Breast epithelium (tissue), 3 donors: ENCODE measurements around the gene PFKL.

ENCODE experiments used
- POLR2AphosphoS5 ChIP-seq, 3 donors: sonication (generic); formaldehyde crosslinking; IDR thresholded peaks; one replicate each; pipeline ENCODE4 v1.6.1; 2017; ENCODE audit warnings: antibody characterized with exemption in 3 of 3
- TF ChIP-seq, protein P1 (sequence below), 3 donors: fragments of 450-650 bp; IDR thresholded peaks; one replicate each; pipeline ENCODE4 v1.5.1; 2016 to 2017; ENCODE audit warnings: antibody characterized with exemption in 3 of 3, mild to moderate bottlenecking in 3 of 3, moderate library complexity in 3 of 3

DNA sequence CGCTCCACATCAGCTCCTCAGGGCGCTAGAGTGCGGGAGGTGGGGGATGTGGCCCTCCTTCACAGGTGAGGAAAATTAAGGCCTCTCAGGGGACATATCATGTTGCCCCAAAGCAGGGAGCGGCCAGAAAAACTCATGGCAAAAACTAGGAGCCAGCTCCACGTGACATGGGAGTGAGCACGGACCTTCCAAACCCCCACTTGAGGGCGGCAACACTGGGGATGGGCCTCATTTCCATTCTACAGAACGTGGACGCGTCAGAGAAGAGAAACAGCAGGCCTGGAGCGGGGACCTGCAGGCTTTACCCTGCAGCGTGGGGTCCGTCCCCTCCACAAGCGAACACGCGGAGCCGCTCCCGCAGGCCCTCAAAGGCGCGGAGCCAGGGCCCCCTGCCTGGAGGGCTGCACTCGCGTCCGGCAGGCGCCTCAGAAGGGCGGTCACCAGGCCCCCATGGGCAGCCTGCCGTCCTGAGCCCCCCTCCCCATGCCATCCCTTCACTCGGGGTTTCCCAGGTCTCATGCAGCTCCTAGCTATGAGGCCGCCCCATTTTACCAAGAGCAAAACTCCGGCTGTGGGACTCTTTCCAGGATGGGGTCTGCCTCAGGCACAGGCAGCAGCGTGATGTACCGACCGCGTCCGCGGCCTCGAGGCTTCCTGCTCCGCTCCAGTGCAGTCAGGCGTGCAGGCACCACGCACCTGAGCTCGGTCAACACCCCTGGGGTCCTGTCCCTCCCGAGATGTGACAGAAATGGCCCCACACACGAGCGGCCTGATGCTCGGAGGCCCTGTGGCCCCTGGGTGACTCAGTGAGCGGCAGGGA, 33.9 kb downstream of the PFKL start:
- TF ChIP-seq, protein P1, sequence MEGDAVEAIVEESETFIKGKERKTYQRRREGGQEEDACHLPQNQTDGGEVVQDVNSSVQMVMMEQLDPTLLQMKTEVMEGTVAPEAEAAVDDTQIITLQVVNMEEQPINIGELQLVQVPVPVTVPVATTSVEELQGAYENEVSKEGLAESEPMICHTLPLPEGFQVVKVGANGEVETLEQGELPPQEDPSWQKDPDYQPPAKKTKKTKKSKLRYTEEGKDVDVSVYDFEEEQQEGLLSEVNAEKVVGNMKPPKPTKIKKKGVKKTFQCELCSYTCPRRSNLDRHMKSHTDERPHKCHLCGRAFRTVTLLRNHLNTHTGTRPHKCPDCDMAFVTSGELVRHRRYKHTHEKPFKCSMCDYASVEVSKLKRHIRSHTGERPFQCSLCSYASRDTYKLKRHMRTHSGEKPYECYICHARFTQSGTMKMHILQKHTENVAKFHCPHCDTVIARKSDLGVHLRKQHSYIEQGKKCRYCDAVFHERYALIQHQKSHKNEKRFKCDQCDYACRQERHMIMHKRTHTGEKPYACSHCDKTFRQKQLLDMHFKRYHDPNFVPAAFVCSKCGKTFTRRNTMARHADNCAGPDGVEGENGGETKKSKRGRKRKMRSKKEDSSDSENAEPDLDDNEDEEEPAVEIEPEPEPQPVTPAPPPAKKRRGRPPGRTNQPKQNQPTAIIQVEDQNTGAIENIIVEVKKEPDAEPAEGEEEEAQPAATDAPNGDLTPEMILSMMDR (IDR thresholded peaks at IDR 0.05), result no peak
- no peak for TF ChIP-seq POLR2AphosphoS5 (IDR thresholded peaks at IDR 0.05)
